ENCODE measurements around the gene CUBN.

DNA sequence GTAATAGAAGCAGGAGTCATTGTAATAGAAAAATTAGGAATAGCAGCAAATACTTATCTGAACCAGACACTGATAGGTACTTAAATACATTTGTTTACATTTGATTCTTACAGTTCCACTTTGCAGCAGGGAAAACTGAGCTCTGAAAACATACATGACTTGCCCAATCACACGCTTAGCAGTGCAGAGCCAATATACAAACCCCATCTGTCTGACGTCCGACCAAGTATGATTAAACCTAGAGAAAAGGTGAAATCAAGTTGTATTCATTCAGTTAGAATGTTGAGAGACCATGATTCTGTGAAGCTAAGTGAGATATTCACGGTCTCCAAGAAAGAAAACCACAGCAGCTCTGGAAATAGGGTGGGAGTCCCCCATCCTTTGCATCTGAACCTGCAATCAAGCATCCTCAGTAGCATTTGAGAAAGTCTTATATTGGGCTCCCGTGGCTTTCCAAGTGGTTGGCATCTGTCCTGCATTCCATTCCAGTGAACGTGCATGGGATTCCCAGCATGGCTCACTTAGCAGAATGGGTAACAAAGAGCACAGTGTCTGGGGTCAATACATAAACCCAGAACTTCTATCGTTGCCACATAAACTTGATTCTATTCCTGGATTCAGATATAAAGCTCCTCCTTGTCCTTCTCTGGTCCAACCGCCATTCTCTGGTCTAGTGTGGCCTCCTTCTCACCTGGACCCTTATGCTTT is 163.7 kb downstream of the CUBN start:
- TF ChIP-seq, protein P1, sequence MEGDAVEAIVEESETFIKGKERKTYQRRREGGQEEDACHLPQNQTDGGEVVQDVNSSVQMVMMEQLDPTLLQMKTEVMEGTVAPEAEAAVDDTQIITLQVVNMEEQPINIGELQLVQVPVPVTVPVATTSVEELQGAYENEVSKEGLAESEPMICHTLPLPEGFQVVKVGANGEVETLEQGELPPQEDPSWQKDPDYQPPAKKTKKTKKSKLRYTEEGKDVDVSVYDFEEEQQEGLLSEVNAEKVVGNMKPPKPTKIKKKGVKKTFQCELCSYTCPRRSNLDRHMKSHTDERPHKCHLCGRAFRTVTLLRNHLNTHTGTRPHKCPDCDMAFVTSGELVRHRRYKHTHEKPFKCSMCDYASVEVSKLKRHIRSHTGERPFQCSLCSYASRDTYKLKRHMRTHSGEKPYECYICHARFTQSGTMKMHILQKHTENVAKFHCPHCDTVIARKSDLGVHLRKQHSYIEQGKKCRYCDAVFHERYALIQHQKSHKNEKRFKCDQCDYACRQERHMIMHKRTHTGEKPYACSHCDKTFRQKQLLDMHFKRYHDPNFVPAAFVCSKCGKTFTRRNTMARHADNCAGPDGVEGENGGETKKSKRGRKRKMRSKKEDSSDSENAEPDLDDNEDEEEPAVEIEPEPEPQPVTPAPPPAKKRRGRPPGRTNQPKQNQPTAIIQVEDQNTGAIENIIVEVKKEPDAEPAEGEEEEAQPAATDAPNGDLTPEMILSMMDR (IDR thresholded peaks at IDR 0.05) = no peak
- no peak for TF ChIP-seq POLR2A (IDR thresholded peaks at IDR 0.05)

Data from tibial nerve (tissue), 3 donors.